ENCODE measurements around the gene AKT3. TPM values are rescaled to one million over a fixed set of nuclear protein-coding genes. Genes with fewer than 3 reads are reported as not detected.

AKT3 gene
- total RNA-seq, 4 donors from 2014 or later: 42.2 to 66.5 (median 60.0) TPM

DNA sequence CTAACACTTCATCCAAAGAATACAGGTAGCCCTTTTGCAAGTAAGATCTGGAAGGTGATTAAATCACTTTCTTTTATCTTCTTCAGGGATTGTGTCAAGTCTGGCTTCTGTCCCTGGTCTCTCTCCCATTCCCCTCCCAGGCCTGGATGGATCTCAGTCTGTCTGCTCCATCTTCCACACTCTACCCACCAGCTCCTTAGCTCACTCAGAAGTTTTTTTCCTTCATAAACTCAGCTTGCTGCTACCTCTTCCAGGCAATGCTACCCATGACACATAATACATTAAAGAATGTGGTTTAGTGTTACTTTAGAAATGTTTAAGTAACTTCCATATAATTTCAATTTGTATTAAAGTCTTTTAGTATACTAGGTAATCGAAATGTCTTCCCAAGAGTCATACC, 133.1 kb downstream of the AKT3 start:
- no peak for TF ChIP-seq CTCF (IDR thresholded peaks at IDR 0.05; ENCODE audit: low read depth)

GRCh38 chr1:243715285-243715684, 134.8 kb downstream of the AKT3 start:
- TF ChIP-seq CTCF (IDR thresholded peaks at IDR 0.05; ENCODE audit: low read depth): no peak

DNA sequence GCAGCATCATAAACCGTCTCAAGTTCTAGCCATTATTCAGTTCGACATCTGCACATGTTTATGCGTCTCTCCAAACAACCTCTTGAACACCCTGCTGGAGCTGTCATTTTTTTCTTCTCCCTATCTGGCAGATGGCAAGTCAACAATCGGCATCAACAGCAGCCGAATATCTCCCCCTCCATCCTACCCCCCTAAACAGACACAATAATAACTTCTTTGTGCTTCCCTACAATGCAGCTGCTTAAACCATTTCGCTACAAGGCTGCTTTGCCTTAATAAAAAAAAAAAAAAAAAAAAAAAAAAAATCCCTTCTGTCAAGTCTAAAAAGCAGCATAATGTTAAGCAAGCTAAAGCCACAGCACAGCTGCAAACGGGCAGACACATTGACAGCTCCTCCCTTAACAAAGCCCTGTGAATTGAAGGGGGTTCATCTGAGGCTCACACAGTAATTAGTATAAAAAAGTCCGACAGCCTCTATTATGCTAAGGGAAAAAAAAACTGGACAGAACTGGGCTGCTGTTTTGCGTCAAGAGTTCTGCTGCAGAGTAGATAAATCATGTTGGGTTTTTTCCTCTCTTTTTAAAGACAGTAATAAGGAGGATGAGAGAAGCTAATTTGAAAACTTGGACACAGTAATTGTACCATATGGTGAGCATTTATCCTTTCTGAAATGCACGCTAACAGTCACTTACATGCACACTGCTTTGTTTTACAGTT, 136.4 kb downstream of the AKT3 start:
- TF ChIP-seq CTCF (IDR thresholded peaks at IDR 0.05; ENCODE audit: low read depth): no peak

DNA sequence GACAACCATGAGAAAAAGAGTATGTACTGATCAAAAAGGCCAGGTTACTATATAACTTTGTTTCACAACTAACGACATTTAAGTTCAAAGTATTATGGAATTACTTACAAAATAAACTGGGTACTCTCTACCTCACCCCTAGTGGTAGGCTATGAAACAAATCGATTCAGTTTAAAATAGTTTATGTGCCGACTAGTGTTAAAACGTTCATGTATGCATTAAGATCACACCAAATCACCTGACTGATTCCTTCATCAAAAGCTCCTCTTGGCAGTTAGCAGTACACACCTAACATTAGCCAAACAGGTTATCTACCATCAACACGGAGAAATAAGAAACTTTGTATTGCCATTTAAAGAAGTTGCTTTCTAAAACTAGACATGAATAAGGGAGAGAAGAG, 137.1 kb downstream of the AKT3 start:
- no peak for TF ChIP-seq CTCF (IDR thresholded peaks at IDR 0.05; ENCODE audit: low read depth)

DNA sequence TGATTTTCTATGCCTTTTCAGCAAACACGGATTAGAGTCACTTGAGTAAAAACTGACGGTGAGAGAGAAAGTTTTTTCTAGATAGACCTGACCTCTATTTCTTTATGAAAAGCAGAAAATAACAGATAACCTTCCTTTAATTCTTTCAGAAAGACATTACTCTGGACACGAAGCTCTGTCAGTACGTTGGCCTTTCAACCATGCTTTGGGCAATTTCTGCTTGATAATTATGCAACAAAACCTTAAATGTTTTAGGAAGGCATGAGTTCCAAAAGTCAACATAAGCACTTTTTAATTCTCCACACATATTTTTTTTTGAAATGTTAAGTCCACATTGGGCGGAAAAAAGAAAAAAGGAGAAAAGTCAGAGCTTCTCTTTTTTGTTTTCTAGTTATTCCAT, 137.8 kb downstream of the AKT3 start:
- TF ChIP-seq CTCF (IDR thresholded peaks at IDR 0.05; ENCODE audit: low read depth): no peak

- no peak for TF ChIP-seq CTCF (IDR thresholded peaks at IDR 0.05; ENCODE audit: low read depth)
Measured at GRCh38 chr1:243710467-243710866, 139.6 kb downstream of the AKT3 start.

DNA sequence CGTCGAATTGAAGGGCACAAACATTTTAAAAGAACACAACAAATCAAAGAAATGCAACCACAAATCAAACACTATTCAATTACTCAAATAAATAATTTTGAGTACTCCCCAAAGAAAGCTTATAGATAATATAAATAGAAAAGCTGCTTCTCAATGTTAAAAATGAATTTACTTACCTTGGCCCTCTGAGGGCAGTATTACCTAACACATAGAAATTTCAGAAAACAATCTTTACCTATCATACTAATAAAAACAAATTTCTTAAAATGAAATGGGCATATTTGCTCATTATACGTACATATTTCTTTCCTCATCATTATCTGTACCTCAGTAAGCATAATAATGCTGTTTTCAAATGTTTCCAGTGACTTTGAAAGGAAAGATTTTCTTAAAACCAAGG, 141.8 kb downstream of the AKT3 start:
- no peak for TF ChIP-seq CTCF (IDR thresholded peaks at IDR 0.05; ENCODE audit: low read depth)
